ENCODE results near the gene FBXO34.
A peak's percentile ranks its signal among the peaks of the same experiment; 100 is the strongest.

The FBXO34 gene, protein sequence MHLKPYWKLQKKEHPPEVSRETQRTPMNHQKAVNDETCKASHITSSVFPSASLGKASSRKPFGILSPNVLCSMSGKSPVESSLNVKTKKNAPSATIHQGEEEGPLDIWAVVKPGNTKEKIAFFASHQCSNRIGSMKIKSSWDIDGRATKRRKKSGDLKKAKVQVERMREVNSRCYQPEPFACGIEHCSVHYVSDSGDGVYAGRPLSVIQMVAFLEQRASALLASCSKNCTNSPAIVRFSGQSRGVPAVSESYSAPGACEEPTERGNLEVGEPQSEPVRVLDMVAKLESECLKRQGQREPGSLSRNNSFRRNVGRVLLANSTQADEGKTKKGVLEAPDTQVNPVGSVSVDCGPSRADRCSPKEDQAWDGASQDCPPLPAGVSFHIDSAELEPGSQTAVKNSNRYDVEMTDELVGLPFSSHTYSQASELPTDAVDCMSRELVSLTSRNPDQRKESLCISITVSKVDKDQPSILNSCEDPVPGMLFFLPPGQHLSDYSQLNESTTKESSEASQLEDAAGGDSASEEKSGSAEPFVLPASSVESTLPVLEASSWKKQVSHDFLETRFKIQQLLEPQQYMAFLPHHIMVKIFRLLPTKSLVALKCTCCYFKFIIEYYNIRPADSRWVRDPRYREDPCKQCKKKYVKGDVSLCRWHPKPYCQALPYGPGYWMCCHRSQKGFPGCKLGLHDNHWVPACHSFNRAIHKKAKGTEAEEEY
- 31.6 to 61.4 (median 40.5) reads per million in 18 experiments for total RNA-seq

DNA sequence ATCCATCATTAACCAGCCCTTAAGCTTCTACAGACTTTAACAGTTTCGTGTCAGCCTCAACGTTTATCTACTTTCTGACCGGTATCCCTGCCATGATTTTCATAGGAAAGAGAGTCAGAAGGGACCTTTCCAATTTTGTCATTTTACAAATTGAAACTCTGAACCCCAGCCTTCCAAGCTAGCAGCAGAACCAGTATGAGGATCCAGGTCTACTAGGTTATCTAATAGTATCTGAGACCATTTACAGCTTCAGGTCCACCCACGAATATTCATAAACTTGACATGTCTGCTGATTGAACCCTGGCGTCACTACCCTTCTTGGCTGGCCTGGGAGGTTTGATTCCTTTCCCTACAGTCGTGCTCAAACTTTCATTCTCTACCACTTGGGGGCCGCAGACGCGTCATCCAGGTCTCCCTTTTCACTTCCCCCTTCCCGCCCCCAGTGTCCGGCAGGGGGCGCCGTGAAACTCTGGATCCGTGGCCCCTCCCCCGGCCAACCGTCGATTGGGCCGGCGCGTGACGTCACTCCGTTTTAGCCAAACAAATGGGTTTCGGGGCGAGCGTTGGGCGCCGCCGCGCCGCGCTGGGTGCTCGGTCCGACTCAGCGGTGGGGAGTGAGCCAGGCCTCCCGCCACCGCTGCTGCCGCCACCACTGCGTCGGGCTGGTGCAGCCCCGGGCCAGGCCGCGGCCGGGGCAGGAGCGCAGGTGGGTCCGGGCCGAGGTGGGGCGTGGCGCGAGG lies at the start of gene FBXO34:
TSS of gene FBXO34 (plus strand) at position 590 of the 740 bp plus-strand sequence. CDS start 78,970 bp downstream, outside the sequence.
- DNase-seq, result peak; percentile 99

DNA sequence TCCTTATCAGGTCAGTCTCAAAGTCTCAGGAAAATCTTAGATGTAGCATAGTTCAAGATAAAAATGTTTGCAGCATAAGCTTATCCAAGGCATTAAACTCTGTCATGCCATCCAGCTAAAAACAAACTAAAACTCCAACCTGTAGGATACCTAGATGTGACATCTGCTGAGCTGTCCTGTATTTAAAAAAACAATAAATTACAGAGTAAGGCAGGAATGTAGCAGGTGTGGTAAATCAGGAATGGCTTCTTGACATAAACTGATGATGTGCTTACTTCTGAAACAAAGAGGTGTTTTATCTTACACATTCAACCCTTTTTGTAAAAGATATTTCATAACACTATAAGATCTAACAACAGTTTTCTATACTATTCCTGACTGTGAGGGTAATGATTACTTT lies 49.3 kb upstream of the FBXO34 start:
- no peak for DNase-seq

DNA sequence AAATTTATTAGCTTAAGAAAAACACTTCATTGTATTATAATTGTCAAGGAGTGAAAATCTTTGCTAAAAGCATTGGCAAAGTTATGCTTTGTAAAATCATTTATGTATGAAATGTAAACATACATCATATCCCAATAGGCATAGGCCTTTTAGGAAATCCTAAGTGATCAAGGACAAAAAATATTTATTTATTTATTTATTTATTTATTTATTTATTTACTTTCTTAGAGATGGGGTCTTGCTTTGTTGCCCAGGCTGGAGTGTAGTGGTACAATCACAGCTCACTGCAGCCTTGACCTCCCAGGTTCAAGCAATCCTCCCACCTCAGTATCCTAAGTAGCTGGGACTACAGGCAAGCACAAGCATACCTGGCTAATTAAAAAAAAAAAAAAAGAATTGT lies 47.9 kb upstream of the FBXO34 start:
- DNase-seq, result no peak

DNA sequence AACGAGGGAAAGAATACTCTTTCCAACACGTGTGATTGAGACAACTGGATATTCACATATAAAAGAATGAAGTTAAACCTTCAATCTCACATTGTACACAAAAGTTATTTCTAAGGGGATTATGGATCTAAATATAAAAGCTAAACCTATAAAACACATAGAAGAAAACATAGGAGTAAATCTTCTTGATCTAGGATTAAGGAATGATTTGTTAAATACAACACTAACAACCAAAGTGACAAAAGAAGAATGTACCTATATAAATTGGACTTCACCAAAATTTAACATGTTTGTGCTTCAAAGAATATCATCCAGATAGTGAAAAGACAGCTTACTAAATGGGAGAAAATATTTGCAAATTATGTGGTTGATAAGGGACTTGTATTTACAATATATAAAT lies 43.0 kb upstream of the FBXO34 start:
- no peak for DNase-seq

DNA sequence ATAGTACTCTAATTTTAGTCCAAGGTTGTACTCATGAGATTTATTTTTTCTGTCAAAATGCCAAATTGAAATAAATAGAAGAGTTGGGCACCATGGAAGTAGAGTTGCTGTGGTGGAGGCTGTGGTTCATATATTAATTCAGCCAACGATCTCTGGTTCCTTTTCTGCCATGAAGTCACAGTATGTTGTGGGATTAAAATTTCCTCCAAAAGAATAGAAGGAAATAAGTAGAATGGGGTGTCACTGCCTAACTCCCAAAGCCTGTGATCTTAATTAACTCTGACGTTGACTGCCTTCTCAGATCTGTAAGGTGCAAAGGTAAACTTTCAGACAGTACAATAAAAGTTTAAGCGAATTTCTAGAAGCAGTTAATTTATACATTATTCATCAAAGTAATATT lies 37.6 kb upstream of the FBXO34 start:
- no peak for DNase-seq

DNA sequence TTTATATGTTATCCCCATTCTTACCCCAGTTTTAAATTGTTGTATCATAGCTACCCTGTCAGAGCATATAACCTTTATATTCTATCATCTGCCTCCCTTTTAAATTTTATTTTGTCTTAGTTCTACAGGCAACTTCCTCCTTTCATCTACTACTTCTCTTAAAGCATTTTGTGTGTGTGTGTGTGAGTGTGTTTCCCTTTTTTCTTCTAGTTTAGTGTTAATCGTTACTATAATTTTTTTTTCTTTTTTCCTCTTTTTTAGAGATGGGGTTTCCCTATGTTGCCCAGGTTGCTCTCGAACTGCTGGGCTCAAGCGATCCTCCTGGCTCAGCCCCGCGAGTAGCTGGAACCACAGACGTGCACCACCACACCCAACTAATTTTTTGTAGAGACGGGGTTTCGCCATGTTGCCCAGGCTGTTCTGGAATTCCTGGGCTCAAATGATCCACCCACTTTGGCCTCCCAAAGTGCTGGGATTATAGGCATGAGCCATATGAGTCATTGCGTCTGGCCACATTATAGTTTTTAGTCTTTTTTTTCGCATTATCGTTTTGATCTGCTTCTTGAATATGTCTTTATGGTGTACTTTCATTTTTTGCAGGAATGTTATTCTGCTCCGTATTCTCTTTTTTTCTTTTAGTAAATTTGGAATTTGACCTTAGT lies 33.1 kb upstream of the FBXO34 start:
- peak; percentile 24 to 81 for DNase-seq

DNA sequence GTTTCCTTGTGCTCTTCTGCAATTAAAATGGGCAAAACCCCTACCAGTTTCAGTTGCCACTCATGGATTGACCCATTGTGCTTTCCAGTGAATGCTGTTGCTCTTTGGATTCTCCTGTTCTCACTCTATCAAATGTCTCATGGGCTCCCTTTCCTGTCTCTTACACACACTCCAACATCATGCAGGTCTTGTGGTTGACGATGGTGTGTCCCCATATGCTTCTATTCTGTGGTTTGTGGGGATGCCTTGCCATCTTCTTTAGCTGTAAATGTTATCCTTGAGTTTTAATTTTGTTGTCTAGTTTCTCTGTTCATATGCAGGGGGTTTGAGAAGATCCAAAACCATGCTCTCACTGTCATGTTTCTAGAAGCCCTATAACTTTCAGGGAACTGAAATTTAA lies 31.9 kb upstream of the FBXO34 start:
- DNase-seq, result no peak

DNA sequence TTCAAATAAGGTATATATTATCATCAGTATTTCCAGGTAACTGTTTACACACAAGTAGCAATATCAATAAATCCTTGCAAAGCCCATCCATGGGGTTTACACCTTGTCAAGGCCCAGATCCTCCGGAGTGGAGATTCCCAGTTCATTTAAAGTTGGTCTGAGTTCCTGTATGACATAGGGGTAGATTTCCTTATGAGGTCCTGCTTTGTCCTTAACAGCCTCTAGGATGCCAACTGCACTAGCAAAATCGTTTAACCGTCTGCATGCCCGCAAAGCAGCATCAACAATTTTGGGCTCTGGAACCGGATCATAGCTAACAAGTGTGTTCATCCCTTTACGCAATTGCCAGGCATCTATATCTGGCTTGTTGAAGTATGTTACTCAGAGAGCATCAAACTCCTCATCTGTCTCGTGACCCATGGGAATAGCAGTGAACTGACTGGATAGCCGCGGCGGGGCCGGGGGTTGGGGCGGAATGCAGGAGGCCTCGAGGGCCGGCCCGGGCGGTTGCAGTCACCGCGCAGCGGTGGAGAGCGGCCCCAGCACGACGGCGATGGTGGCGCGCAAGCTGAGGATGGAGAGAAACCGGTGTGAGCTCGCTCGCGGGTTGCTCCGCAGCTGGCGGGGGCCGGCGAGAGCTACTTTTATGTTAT lies 30.6 kb upstream of the FBXO34 start:
- no peak for DNase-seq

DNA sequence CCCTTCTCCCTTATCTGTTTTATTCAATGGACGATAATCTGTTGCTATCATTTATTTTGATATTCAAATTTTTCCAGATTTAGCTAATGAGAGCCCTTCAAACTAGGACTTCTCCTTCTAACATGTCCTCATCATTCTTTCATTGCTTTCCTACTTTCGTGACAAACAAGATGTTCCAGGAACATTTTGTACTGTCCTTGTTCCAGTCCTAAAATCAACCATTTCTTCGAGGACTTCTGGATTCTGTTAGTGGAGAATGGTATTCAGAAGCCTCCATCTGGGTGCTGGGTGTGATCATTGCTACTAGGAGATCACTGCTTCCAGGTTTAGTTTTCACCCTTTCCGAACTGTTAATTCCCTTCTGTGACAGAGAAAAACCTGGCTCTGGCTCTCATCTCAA lies 29.5 kb upstream of the FBXO34 start:
- DNase-seq, result no peak

DNA sequence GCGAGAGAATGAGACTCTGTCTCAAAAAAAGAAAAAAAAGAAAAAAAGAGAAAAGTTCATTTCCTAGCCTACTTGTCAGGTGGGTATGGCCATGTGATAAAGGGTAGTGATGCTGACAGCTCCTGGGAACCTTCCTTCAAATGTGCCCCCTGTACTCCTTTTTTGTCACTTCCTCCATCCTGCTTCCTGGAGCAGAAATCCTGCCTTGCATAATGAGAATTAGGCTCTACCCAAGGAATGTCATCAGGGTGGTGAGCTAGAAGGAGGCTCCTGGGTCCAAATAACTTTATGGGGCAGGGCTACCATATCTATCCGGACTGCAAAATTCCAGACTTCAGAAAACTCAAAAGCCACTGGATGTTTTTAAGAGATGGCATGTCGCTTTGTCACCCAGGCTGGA lies 27.8 kb upstream of the FBXO34 start:
- DNase-seq, result no peak

DNA sequence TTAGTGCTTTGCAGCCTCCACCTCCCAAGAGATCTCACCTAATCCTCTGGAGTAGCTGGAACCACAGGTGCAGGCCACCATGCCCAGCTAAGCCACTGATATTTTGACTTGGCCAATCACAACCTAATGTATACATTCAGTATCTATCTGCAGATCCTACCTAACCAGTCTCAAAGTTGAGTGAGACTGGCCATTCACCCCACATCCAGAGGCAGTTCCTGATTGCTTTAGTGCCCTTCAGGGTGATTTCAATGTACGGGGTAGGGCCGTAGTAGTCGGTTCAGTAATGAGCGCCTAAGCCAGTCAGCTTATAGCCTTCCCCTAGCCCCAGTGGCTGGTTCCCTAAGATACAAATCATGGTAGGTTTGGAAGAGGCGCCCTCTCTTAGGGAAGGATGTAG lies 27.4 kb upstream of the FBXO34 start:
- no peak for DNase-seq

DNA sequence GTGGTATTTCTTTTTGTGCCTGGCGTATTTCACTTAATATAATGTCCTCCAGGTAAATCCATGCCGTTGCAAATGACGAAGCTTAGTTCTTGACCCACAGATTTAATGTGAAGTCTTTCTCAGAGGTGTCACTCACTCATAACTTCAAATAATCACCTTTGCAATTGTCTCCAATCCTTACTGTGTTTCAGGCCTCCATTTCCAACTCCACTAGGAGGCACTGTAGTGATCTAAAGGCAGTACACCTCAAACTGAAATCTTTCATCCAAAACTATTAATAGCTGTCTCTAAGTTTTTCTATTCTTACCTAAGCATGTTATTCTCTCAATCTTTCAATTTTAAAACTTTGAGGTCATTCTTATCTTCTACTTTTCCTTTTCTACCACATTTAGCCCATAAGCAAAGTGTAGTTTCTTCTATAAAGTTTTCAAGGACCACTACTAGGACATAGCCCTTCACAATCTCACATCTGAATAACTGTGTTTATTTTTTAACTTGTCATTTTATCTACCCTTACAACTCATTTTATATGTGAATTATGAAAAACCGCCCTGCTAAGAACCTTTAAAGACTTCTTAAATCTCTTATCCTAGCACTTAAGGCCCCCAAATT lies 25.5 kb upstream of the FBXO34 start:
- peak in 1 of 2 donors; percentile 12 for DNase-seq

DNA sequence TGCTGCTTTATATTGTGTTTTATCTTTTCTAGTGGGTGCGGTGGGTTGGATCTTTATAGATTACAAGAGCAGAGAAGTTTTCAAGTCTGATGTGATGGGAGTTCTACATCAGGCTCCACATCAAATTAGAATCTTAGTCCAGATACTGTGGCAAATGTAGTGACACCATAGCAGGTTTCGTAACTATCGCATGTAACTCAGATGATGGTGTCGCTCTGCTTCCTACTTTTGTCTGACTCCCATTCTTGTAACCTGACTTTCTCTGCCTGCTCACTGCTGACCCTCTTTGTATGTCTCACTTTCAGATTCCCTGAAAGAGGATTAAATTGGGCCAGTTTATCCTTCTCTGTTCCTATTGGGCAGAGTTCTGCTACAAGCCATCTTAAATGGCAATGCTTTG lies 22.8 kb upstream of the FBXO34 start:
- peak; percentile 24 to 52 for DNase-seq

DNA sequence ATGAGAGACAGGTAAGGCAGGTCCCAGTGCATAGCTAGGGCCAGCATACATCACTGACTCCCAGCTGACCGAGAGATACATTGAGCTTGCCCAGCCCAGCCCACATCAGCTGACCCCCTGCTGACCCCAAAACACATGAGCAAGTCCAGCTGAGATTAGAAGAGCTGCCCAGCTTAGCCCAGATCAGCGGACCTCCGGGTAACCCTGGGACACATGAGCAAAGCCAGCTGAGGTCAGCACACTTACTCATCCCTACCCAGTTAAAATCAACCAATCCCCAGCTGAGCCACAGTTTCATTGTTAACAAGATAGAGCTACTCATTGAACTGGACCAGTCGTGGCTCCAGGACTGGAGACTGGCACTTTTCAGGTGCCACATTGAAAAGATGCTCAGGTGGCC lies 21.8 kb upstream of the FBXO34 start:
- DNase-seq, result no peak

DNA sequence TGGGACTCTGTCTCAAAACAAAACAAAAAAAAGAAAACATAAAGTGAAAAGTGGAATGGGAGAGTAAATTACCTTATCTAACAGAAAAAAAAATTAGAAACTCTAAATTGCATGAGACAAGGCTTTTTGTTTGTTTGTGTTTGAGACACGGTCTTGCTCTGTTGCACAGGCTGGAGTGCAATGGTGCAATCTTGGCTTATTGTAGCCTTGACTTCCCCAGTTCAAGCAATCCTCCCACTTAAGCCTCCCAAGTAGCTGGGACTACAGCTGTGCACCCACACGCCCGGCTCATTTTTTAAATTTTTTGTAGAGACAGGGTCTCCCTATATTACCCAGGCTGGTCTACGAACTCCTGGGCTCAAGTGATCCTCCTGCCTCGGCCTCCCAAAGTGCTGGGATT lies 17.9 kb upstream of the FBXO34 start:
- peak in 1 of 2 donors; percentile 54 for DNase-seq

DNA sequence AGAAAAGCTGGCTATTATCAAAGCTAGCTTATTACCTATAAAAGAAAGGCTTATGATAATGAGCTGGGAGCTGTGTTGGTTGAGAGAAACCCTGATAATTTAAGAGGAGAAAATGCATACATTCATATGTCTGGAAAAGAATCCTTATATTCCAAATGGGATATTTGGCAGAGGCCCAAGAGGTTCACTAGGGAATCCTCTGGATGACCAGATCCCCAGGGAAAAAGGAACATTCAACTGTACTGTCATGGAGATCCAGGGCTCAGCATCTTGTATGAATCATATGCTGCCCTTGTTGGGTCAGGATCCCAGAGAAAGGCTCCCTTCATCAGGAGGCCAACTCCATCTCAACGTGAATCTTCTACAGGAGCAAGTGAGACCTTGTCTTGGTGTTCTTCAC lies 16.6 kb upstream of the FBXO34 start:
- DNase-seq, result no peak

DNA sequence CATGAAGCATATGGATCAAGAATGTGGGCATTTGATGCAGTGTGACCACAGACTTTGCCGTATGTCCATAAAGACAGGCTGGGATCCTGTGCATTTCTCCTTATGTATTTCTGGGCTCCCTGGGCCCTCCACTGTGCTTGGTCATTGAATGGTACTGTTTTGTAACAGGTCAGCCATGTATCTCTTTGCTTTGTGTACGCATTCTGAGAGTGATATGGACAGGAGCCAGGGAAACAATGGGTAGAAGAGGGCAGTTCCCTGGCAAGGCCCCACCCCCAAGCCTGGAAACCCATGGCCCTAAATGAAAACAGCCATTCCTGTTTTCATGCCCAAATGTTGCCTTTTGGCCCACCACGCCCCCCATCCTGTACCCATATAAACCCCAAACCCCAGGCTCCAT lies 15.2 kb upstream of the FBXO34 start:
- DNase-seq, result no peak

DNA sequence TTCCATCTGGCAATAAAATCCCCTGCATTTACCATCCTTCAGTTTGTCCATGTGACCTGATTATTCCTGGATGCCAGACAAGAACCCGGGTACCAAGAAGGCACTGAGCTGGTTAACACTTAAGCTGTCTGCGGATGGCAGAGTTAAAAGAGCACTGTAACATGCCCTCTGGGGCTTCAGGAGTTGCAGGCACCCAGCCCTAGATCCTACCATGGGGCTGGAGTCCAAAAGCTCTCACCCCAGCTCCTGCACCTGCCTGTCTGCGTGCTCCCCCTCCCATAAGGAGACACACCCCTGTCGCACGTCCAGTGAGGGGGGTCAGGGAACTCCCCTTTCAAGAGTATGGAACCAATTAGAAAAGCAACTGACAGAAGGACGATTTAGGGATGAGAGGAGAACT lies 14.6 kb upstream of the FBXO34 start:
- DNase-seq, result no peak

DNA sequence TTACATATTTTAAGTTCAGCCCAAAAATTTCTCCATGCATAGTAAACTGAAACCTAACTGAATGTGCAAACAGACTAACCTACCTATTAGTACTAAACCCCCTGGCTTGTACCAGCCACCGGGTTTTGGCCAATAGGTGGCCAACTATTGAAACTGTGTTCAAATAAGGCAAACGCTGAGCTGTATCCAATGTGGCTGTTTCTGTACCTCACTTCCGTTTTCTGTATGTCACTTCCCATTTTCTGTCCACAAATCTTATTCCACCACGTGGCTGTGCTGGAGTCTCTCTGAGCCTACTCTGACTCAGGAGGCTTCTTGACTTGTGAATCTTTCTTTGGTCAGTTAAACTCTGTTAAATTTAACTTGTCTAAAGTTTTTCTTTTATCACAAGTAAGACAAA lies 6.0 kb upstream of the FBXO34 start:
- DNase-seq, result peak; percentile 73 to 80

DNA sequence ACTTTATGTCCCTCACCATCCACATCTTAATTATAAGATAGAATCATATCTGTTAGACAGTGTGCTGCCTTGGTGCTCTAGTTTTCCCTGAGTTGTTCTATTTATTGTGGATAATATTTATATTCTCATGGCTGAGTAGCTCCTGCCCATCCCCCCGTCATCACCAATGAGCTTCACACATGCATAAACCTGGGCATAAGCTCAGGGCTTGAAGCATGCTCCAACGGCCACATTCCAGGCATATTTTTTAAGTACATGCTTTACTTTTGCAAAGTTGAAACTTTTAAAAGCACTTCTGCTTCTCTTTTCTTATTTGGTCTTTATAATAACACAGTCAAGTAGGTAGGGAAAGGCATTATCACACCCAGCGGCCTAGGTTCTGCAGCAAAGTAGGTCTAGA lies 3.4 kb upstream of the FBXO34 start:
- no peak for DNase-seq

DNA sequence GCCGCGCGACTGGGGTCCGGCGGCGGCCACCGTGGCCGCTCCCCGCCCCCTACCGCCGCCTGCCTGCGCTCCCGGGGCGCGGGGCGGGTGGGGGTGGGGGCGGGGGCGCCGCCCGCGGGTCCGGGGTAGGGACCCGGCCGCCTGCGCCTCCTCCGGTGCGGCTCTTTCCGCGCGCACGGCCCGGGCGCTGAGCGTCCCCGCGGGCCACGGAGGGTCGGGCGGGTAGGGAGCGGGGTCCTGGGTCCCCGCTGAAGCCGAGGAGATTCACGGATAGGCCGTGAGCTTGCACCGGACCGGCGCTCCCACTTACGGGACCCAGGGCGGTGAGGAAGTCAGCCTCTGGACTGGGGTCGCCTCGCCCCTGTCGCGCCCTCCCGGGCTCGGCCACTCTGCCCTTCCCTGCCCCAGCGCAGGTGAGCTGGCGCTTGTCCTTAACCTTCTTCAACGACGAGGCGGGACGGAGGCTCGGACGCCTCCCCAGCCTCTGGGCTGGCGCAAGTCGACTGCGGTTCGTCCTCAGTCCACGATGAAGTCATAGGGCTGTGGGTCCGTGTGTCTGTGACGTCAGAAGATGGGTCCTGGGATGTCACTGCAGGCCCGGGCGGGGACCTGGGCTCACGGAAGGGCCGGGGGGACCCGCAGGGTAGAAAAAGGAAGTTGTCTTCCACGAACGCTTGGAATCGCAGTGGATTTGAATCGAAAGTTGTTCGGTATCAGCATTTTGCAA lies 514 bp downstream of the FBXO34 start:
- DNase-seq, result peak; percentile 88 to 89
